ENCODE measurements around the gene VWCE. TPM values are rescaled to one million over a fixed set of nuclear protein-coding genes. Genes with fewer than 3 reads are reported as not detected.

Gene VWCE
- total RNA-seq, 1 donor from 2014 or later, result 1.0 TPM

DNA sequence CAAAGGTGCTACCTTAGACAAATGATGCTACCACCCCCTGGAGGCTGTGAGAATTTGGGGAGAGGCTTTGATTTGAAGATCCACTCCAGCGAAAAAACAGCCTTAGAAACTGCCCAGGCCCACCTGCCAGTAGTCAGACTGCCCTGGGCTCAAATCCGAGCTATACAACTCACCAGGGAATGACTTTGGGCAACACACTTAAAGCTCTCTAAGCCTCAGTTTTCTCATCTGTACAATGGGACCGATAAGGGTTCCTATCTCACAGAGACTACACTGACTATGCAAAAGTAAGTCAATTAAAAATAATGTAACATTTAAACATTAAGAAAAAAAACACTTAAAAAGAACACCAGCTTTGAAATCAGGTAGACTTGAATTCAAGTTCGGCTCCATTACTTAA, 19.9 kb downstream of the VWCE start:
- no peaks in the 10 kb centered on the region for H3K27me3 ChIP-seq (ENCODE audit: control insufficient read depth in 3 of 3, insufficient read depth in 3 of 3, low read length in 3 of 3)
- H3K36me3 ChIP-seq (ENCODE audit: control insufficient read depth in 3 of 3, insufficient read depth in 3 of 3, low read length in 3 of 3), result peaks cover under 1 to 7% (median 4%) of the 10 kb centered on the region in 3 donors
- no peak overlapping the region for H3K27ac ChIP-seq (ENCODE audit: low read depth, low read length)
- H3K9me3 ChIP-seq (ENCODE audit: control insufficient read depth in 3 of 3, low read length in 3 of 3), result no peaks in the 10 kb centered on the region
- no peak overlapping the region for H3K4me3 ChIP-seq (ENCODE audit: low read length in 3 of 3)
- H3K9ac ChIP-seq (ENCODE audit: low read depth in 1 of 3, low read length in 3 of 3), result no peak overlapping the region
- H3K4me1 ChIP-seq (ENCODE audit: control insufficient read depth in 3 of 3, insufficient read depth in 3 of 3, low read length in 3 of 3), result no peaks in the 10 kb centered on the region

- Histone ChIP-seq H3K27me3 (ENCODE audit: control insufficient read depth in 3 of 3, insufficient read depth in 3 of 3, low read length in 3 of 3) (no peaks in the 10 kb centered on the region), H3K9me3 (ENCODE audit: control insufficient read depth in 3 of 3, low read length in 3 of 3) (no peaks in the 10 kb centered on the region), H3K9ac (ENCODE audit: low read depth in 1 of 3, low read length in 3 of 3) (no peak overlapping the region), H3K27ac (ENCODE audit: low read depth, low read length) (no peak overlapping the region), H3K36me3 (ENCODE audit: control insufficient read depth in 3 of 3, insufficient read depth in 3 of 3, low read length in 3 of 3) (peaks cover 0 to 7% (median 4%) of the 10 kb centered on the region in 3 donors), H3K4me3 (ENCODE audit: low read length in 3 of 3) (no peak overlapping the region), H3K4me1 (ENCODE audit: control insufficient read depth in 3 of 3, insufficient read depth in 3 of 3, low read length in 3 of 3) (no peaks in the 10 kb centered on the region)
Observed at GRCh38 chr11:61274084-61274483, 21.0 kb downstream of the VWCE start.

GRCh38 chr11:61273178-61274078, 21.7 kb downstream of the VWCE start:
- Histone ChIP-seq H3K9ac (ENCODE audit: low read depth in 1 of 3, low read length in 3 of 3) (no peak overlapping the region), H3K27ac (ENCODE audit: low read depth, low read length) (no peak overlapping the region), H3K27me3 (ENCODE audit: control insufficient read depth in 3 of 3, insufficient read depth in 3 of 3, low read length in 3 of 3) (no peaks in the 10 kb centered on the region), H3K4me3 (ENCODE audit: low read length in 3 of 3) (no peak overlapping the region), H3K9me3 (ENCODE audit: control insufficient read depth in 3 of 3, low read length in 3 of 3) (no peaks in the 10 kb centered on the region), H3K36me3 (ENCODE audit: control insufficient read depth in 3 of 3, insufficient read depth in 3 of 3, low read length in 3 of 3) (peaks cover 0 to 7% (median 4%) of the 10 kb centered on the region in 3 donors), H3K4me1 (ENCODE audit: control insufficient read depth in 3 of 3, insufficient read depth in 3 of 3, low read length in 3 of 3) (no peaks in the 10 kb centered on the region)

- Histone ChIP-seq H3K4me3 (ENCODE audit: low read length in 3 of 3) (no peak overlapping the region), H3K27ac (ENCODE audit: low read depth, low read length) (no peak overlapping the region), H3K4me1 (ENCODE audit: control insufficient read depth in 3 of 3, insufficient read depth in 3 of 3, low read length in 3 of 3) (no peaks in the 10 kb centered on the region), H3K27me3 (ENCODE audit: control insufficient read depth in 3 of 3, insufficient read depth in 3 of 3, low read length in 3 of 3) (no peaks in the 10 kb centered on the region), H3K9me3 (ENCODE audit: control insufficient read depth in 3 of 3, low read length in 3 of 3) (no peaks in the 10 kb centered on the region), H3K9ac (ENCODE audit: low read depth in 1 of 3, low read length in 3 of 3) (no peak overlapping the region), H3K36me3 (ENCODE audit: control insufficient read depth in 3 of 3, insufficient read depth in 3 of 3, low read length in 3 of 3) (peaks cover 0 to 7% (median 4%) of the 10 kb centered on the region in 3 donors)
Observed at GRCh38 chr11:61272731-61273130, 22.4 kb downstream of the VWCE start.

- Histone ChIP-seq H3K27me3 (ENCODE audit: control insufficient read depth in 3 of 3, insufficient read depth in 3 of 3, low read length in 3 of 3) (no peaks in the 10 kb centered on the region), H3K4me1 (ENCODE audit: control insufficient read depth in 3 of 3, insufficient read depth in 3 of 3, low read length in 3 of 3) (no peaks in the 10 kb centered on the region), H3K27ac (ENCODE audit: low read depth, low read length) (no peak overlapping the region), H3K4me3 (ENCODE audit: low read length in 3 of 3) (no peak overlapping the region), H3K36me3 (ENCODE audit: control insufficient read depth in 3 of 3, insufficient read depth in 3 of 3, low read length in 3 of 3) (peaks cover 0 to 7% (median 4%) of the 10 kb centered on the region in 3 donors), H3K9ac (ENCODE audit: low read depth in 1 of 3, low read length in 3 of 3) (no peak overlapping the region), H3K9me3 (ENCODE audit: control insufficient read depth in 3 of 3, low read length in 3 of 3) (no peaks in the 10 kb centered on the region)
Observed at GRCh38 chr11:61270354-61271076, 24.6 kb downstream of the VWCE start.

DNA sequence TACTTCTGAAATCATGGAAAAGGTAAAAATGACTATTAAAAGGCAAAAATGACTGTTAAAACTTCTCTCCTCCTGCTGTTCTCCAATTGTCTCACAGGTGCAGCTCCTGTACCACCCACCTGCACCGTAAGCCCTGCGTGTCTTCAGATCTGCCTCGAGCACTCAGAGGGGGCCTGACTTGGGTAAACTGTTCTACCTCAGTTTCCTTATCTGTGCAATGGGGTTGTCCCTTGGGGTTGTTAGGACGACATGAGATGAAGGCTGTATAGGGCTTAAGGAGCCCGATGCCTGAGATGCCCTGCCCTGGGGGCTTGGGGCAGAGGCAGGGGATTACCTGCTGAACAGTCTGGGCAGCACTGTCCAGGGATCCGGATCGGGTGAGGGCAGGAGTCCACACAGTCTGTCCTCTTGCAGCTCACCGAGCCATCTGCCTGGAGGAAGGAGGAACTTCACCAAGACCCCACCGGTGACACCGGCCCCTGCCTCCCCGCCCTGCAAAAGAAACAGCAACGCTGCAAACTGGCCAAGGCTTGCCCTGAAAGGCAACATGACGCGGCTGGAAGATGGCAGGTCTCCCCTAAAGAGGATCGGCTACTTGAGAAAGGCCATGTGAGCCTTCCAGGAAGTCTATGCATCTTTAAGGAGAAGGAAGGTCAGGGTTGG, 26.4 kb downstream of the VWCE start:
- Histone ChIP-seq H3K36me3 (ENCODE audit: control insufficient read depth in 3 of 3, insufficient read depth in 3 of 3, low read length in 3 of 3) (peaks cover 0 to 3% (median 2%) of the 10 kb centered on the region in 3 donors), H3K27me3 (ENCODE audit: control insufficient read depth in 3 of 3, insufficient read depth in 3 of 3, low read length in 3 of 3) (no peaks in the 10 kb centered on the region), H3K27ac (ENCODE audit: low read depth, low read length) (no peak overlapping the region), H3K9me3 (ENCODE audit: control insufficient read depth in 3 of 3, low read length in 3 of 3) (no peaks in the 10 kb centered on the region), H3K9ac (ENCODE audit: low read depth in 1 of 3, low read length in 3 of 3) (no peak overlapping the region), H3K4me1 (ENCODE audit: control insufficient read depth in 3 of 3, insufficient read depth in 3 of 3, low read length in 3 of 3) (no peaks in the 10 kb centered on the region), H3K4me3 (ENCODE audit: low read length in 3 of 3) (no peak overlapping the region)

DNA sequence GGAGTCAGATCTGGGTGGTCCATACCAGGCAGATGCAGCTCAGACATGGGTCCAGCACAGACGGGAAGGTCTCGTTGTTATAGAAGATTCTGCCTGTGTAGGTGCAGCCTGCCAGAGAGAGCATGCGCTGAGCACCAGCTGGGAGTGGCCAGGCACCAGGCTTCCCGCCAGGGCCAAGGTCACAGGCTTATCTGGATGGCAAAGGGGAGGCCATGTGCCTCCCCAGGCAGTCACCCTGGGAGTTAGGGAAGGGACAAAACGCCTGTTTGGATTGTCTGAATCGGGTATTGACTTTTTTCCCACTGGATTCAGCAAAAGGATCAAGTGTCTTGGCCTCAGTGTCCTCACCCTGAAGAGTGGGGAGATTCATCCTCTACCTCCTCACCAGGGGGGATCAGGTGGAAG, 27.7 kb downstream of the VWCE start:
- Histone ChIP-seq H3K9me3 (ENCODE audit: control insufficient read depth in 3 of 3, low read length in 3 of 3) (no peaks in the 10 kb centered on the region), H3K27ac (ENCODE audit: low read depth, low read length) (no peak overlapping the region), H3K9ac (ENCODE audit: low read depth in 1 of 3, low read length in 3 of 3) (no peak overlapping the region), H3K36me3 (ENCODE audit: control insufficient read depth in 3 of 3, insufficient read depth in 3 of 3, low read length in 3 of 3) (peaks cover 0 to 3% (median 0%) of the 10 kb centered on the region in 3 donors), H3K4me1 (ENCODE audit: control insufficient read depth in 3 of 3, insufficient read depth in 3 of 3, low read length in 3 of 3) (no peaks in the 10 kb centered on the region), H3K27me3 (ENCODE audit: control insufficient read depth in 3 of 3, insufficient read depth in 3 of 3, low read length in 3 of 3) (no peaks in the 10 kb centered on the region), H3K4me3 (ENCODE audit: low read length in 3 of 3) (no peak overlapping the region)

- Histone ChIP-seq H3K27me3 (ENCODE audit: control insufficient read depth in 3 of 3, insufficient read depth in 3 of 3, low read length in 3 of 3) (no peaks in the 10 kb centered on the region), H3K27ac (ENCODE audit: low read depth, low read length) (no peak overlapping the region), H3K9me3 (ENCODE audit: control insufficient read depth in 3 of 3, low read length in 3 of 3) (no peaks in the 10 kb centered on the region), H3K9ac (ENCODE audit: low read depth in 1 of 3, low read length in 3 of 3) (no peak overlapping the region), H3K4me3 (ENCODE audit: low read length in 3 of 3) (no peak overlapping the region), H3K4me1 (ENCODE audit: control insufficient read depth in 3 of 3, insufficient read depth in 3 of 3, low read length in 3 of 3) (no peaks in the 10 kb centered on the region), H3K36me3 (ENCODE audit: control insufficient read depth in 3 of 3, insufficient read depth in 3 of 3, low read length in 3 of 3) (peaks cover 0 to 3% (median 0%) of the 10 kb centered on the region in 3 donors)
Observed at GRCh38 chr11:61266602-61267001, 28.5 kb downstream of the VWCE start.

DNA sequence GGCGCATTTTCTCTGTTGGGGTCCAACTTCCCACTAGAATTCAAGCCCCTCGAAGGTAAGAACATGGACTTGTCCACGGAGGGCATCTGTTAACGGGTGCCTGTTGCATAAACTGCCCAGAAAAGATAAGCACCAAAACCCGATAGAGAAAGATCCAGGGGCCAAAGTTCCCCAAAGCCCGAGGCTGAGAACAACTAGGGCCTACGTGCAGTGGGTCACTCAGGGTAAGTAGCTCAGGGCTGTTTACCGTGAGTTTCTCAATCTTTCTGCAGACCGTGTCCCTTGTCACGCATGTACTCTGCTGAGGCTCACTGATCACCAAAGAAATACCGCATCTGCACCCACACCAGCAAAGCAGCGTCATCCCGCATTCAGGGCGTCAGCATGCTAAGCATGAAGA, 29.8 kb downstream of the VWCE start:
- Histone ChIP-seq H3K9me3 (ENCODE audit: control insufficient read depth in 3 of 3, low read length in 3 of 3) (no peaks in the 10 kb centered on the region), H3K4me3 (ENCODE audit: low read length in 3 of 3) (no peak overlapping the region), H3K9ac (ENCODE audit: low read depth in 1 of 3, low read length in 3 of 3) (no peak overlapping the region), H3K27me3 (ENCODE audit: control insufficient read depth in 3 of 3, insufficient read depth in 3 of 3, low read length in 3 of 3) (no peaks in the 10 kb centered on the region), H3K27ac (ENCODE audit: low read depth, low read length) (no peak overlapping the region), H3K36me3 (ENCODE audit: control insufficient read depth in 3 of 3, insufficient read depth in 3 of 3, low read length in 3 of 3) (peaks cover 0 to 3% (median 0%) of the 10 kb centered on the region in 3 donors), H3K4me1 (ENCODE audit: control insufficient read depth in 3 of 3, insufficient read depth in 3 of 3, low read length in 3 of 3) (no peaks in the 10 kb centered on the region)
